K562 (cell line): ENCODE measurements around the gene LRMDA. TPM values are rescaled to one million over a fixed set of nuclear protein-coding genes. Genes with fewer than 3 reads are reported as not detected.

Source experiments
- ATAC-seq: fragments of 200-7000 bp; cut with Tn5 transposase; 3 replicates; pipeline ENCODE4 v1.9.1; 2020; ENCODE audit warnings: moderate library complexity
- BruUV-seq: library from RNA; stranded (reverse); fragments of 400-500 nt; replicated peaks from 2 replicates; lab custom pipeline; 2021; lab: Mats Ljungman, UMichigan
- CTCF ChIA-PET: fragments of 300-600 bp; formaldehyde crosslinking; extraction: SDS; loops from one replicate; lab custom pipeline; 2021; ENCODE audit warnings: low intra/inter-chr PET ratio; lab: Yijun Ruan, JAX
- POLR2A ChIA-PET: fragments of 300-600, 350-650 bp; sonication (Branson Sonifier 250); formaldehyde crosslinking; extraction: SDS; loops from one replicate; lab custom pipeline; 2021; ENCODE audit warnings: antibody characterized with exemption, inconsistent platforms; lab: Yijun Ruan, JAX
- DNase-seq, 4 experiments: peaks; one replicate each; pipeline versions ENCODE4 v3.0.0 to v3.0.0-alpha.2; 2011 to 2018; ENCODE audit warnings: low spot score in 3 of 4, mixed read lengths in 3 of 4; ENCODE audit errors: extremely low read depth in 1 of 4
- FAIRE-seq: peaks from 2 replicates; lab custom pipeline; 2011; peaks lifted over from hg19 to GRCh38; lab: Jason Lieb, UNC
- H2AFZ ChIP-seq: 2 replicates; pipeline ENCODE4 v1.6.0; 2011; ENCODE audit warnings: low read depth, low read length, control low read depth, inconsistent platforms
- H3K27ac ChIP-seq: fragments of 200-600 bp; 3 replicates; pipeline ENCODE4 v1.8.0; 2011; ENCODE audit warnings: low read depth, mild to moderate bottlenecking, control low read depth, inconsistent platforms, low read length, moderate library complexity, mixed read lengths; ENCODE audit errors: extremely low read depth
- H3K27me3 ChIP-seq, 2 experiments: fragments of 300-600 bp in 1 of 2; 2 replicates in 1 of 2; 3 replicates in 1 of 2; pipeline versions ENCODE4 v1.6.0 to v1.8.0; 2011; ENCODE audit warnings: inconsistent platforms in 2 of 2, low read length in 2 of 2, mild to moderate bottlenecking in 1 of 2, mixed read lengths in 1 of 2, moderate library complexity in 1 of 2; ENCODE audit not compliant: control insufficient read depth in 2 of 2, insufficient read depth in 2 of 2
- H3K36me3 ChIP-seq: fragments of 300-600 bp; 3 replicates; pipeline ENCODE4 v1.8.0; 2011; ENCODE audit warnings: mild to moderate bottlenecking, low read length, inconsistent platforms; ENCODE audit not compliant: control insufficient read depth, insufficient read depth
- H3K4me1 ChIP-seq, 2 experiments: fragments of 200-600 bp in 1 of 2; replicated peaks in 1 of 2; 2 replicates in 1 of 2; 3 replicates in 1 of 2; pipeline versions ENCODE4 v1.5.1 to v1.8.0; 2011; ENCODE audit warnings: inconsistent platforms in 2 of 2, low read length in 2 of 2, mild to moderate bottlenecking in 1 of 2, mixed read lengths in 1 of 2, moderate library complexity in 1 of 2; ENCODE audit not compliant: control insufficient read depth in 2 of 2, insufficient read depth in 2 of 2
- H3K4me2 ChIP-seq: 2 replicates; pipeline ENCODE4 v1.6.1; 2011; ENCODE audit warnings: low read length, control low read depth, inconsistent platforms, mixed read lengths; ENCODE audit not compliant: insufficient read depth
- H3K4me3 ChIP-seq: fragments of 200-600 bp; sonication (generic), shearing (Covaris generic); 2 replicates; pipeline ENCODE4 v1.5.1; 2016; ENCODE audit warnings: control low read depth, inconsistent platforms
- H3K79me2 ChIP-seq: fragments of 200-600 bp; 3 replicates; pipeline ENCODE4 v1.8.0; 2011; ENCODE audit warnings: low read length, inconsistent platforms; ENCODE audit not compliant: control insufficient read depth, insufficient read depth
- H3K9ac ChIP-seq, 2 experiments: 2 replicates each; pipeline versions ENCODE4 v1.6.0 to v1.6.1; 2011; ENCODE audit warnings: low read depth in 2 of 2, low read length in 2 of 2, control low read depth in 1 of 2, inconsistent platforms in 1 of 2, mild to moderate bottlenecking in 1 of 2, mixed read lengths in 1 of 2; ENCODE audit not compliant: insufficient read depth in 1 of 2
- H3K9me1 ChIP-seq: one replicate; pipeline ENCODE4 v1.6.0; 2011; ENCODE audit warnings: inconsistent platforms, mild to moderate bottlenecking, low read length, moderate library complexity; ENCODE audit not compliant: control insufficient read depth, insufficient read depth
- H3K9me3 ChIP-seq: replicated peaks from 2 replicates; pipeline ENCODE4 v1.5.1; 2011; ENCODE audit warnings: low read depth, low read length, inconsistent platforms; ENCODE audit not compliant: control insufficient read depth, insufficient read depth
- H4K20me1 ChIP-seq: replicated peaks from 2 replicates; pipeline ENCODE4 v1.6.1; 2011; ENCODE audit warnings: low read length, inconsistent platforms, mixed read lengths; ENCODE audit not compliant: control insufficient read depth, insufficient read depth
- ZNF140 ChIP-seq: fragments of 250-450 bp; sonication (Bioruptor Pico); IDR thresholded peaks from 2 replicates; pipeline ENCODE4 v1.8.0; 2021; ENCODE audit warnings: moderate library complexity, mild to moderate bottlenecking, inconsistent platforms
- WGBS: fragments of 100-300 bp; shearing (Covaris generic); methylation state at CpG from one replicate; pipeline ENCODE4 v1.1.6; 2016; ENCODE audit warnings: low coverage, mixed read lengths; ENCODE audit not compliant: insufficient coverage; ENCODE audit errors: missing lambda C conversion rate; 5-methylcytosine and 5-hydroxymethylcytosine counted together
- in situ Hi-C: fragments of 300-500 bp; cut with MboI; formaldehyde crosslinking; loops from 4 replicates; pipeline ENCODE4 v1.15.0; 2018; ENCODE audit warnings: inconsistent platforms, mixed read lengths
- intact Hi-C: fragments of 100-400 bp; cut with micrococcal nuclease; formaldehyde crosslinking; loops from 2 replicates; pipeline ENCODE4 v1.14.2; 2022
- polyA plus RNA-seq, 8 experiments: library from polyadenylated mRNA; depleted of rRNA in 4 of 8; stranded (reverse) in 5 of 8; unstranded in 3 of 8; fragments of >200 nt; fragmentation: Nextera tagmentation in 2 of 8; fragmentation: Illumina TruSeq in 1 of 8; extraction: Ambion mirVana in 2 of 8; extraction: Trizol in 1 of 8; gene quantifications; 2 replicates each; pipeline versions ENCODE4 v1.2.1 to v1.2.3, GENCODE V29; 2011 to 2014; ENCODE audit warnings: inconsistent platforms in 1 of 8, missing spikeins in 1 of 8
- total RNA-seq, 7 experiments: library from RNA; depleted of rRNA in 6 of 7; stranded (reverse); fragments of >200 nt in 6 of 7; fragmentation: Illumina TruSeq in 2 of 7; extraction: Trizol in 2 of 7; gene quantifications; 2 replicates each; pipeline versions ENCODE4 v1.2.1 to v1.2.3, GENCODE V29; 2011 to 2021; ENCODE audit warnings: low replicate concordance in 1 of 7
- TF ChIP-seq, protein P1 (sequence below): sonication (generic); formaldehyde crosslinking; IDR thresholded peaks from 2 replicates; pipeline ENCODE4 v1.5.0; 2020; ENCODE audit warnings: missing genetic modification reagents
- TF ChIP-seq, protein P2 (sequence below): fragments of 450-650 bp; IDR thresholded peaks from 2 replicates; pipeline ENCODE4 v1.6.1; 2017; ENCODE audit warnings: antibody characterized with exemption

The LRMDA gene
- total and polyA plus RNA-seq, 9 of the 15 experiments (the other 6 are each of a cell fraction or from before 2014, with no cell fraction given): 0.25 TPM; not detected in 8

DNA sequence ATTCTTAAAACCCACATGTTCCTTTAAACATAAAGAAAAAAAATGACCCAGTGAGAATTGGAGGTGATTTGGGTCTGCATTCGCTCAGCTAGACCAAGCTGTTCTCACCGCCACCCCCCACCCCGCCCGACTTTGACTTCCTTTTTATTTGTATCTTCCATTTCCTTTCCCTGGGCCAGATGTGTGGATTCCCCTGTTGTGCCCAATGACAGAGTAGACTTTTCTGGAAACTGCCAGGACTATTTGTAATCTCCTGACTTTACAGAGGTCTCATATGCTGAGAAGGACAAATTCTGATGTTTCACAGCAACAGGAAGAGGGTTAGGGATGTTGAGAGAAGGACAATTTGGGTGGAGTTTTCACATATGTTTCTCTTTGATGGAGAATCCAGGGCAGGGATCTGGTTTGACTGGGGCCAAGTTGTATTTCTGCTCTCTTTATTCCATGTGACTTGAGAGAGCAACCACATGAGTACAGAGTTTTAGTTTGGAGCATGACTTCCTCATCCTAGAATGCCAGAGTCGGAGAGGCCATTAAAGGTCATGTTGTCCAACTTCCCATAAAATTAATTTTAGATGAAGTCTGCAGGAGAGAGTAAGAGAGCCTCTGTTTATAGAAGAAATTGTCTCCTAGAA lies 1023.2 kb downstream of the LRMDA start:
- Histone ChIP-seq H2AFZ (no peak overlapping the region), H4K20me1 (no peaks in the 10 kb centered on the region), H3K4me1 (no peaks in the 10 kb centered on the region), H3K4me2 (no peak overlapping the region), H3K27ac (no peak overlapping the region), H3K27me3 (no peaks in the 10 kb centered on the region), H3K9me1 (no peaks in the 10 kb centered on the region), H3K4me3 (no peak overlapping the region), H3K9me3 (no peaks in the 10 kb centered on the region), H3K9ac (no peak overlapping the region), H3K79me2 (no peaks in the 10 kb centered on the region), H3K36me3 (no peaks in the 10 kb centered on the region)
- intact Hi-C loops: no loop called here
- ChIA-PET CTCF (no interaction called here), POLR2A (no interaction called here)
- ATAC-seq (no peak), DNase-seq (no peak), FAIRE-seq (no peak)
- BruUV-seq: no TSS peak
- WGBS: 0% methylated on average over 5 of the region's 5 CpGs
- in situ Hi-C loops: no loop called here
- no peak for TF ChIP-seq ZNF140 (CRISPR knock-in tag)

DNA sequence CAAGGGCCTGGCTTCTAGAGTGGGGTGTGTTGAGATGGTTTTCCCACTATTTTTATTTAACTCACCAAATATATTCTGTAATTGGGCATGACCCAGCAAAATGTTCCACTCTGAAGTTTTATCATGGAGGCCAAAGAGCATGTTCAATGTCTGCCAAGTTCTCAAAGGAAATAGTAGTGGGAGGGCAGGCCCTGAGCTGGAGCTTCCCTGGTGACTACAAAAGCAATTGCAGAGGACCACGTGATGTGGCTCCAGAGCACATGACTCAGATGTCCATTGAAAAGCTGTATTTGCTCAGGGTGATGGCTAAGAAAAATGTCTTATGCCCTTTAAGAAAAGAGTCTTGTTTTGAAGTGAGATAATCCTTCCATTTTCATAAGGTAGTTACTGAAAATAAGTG lies 1024.8 kb downstream of the LRMDA start:
- ATAC-seq (no peak), FAIRE-seq (no peak), DNase-seq (no peak)
- Histone ChIP-seq H3K79me2 (no peaks in the 10 kb centered on the region), H3K9me1 (no peaks in the 10 kb centered on the region), H3K9ac (no peak overlapping the region), H3K4me2 (no peak overlapping the region), H3K9me3 (no peaks in the 10 kb centered on the region), H3K4me1 (no peaks in the 10 kb centered on the region), H4K20me1 (no peaks in the 10 kb centered on the region), H2AFZ (no peak overlapping the region), H3K4me3 (no peak overlapping the region), H3K27ac (no peak overlapping the region), H3K27me3 (no peaks in the 10 kb centered on the region), H3K36me3 (no peaks in the 10 kb centered on the region)
- in situ Hi-C loops (no loop called here), intact Hi-C loops (no loop called here)
- no TSS peak for BruUV-seq
- WGBS: 0% methylated on average over 1 of the region's 1 CpG
- POLR2A ChIA-PET: no interaction called here
- CTCF ChIA-PET: no interaction called here
- TF ChIP-seq, protein P1, sequence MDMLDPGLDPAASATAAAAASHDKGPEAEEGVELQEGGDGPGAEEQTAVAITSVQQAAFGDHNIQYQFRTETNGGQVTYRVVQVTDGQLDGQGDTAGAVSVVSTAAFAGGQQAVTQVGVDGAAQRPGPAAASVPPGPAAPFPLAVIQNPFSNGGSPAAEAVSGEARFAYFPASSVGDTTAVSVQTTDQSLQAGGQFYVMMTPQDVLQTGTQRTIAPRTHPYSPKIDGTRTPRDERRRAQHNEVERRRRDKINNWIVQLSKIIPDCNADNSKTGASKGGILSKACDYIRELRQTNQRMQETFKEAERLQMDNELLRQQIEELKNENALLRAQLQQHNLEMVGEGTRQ (CRISPR knock-in tag): 0 out of 2 replicates have a peak, but pooled peaks have one; percentile 24
- TF ChIP-seq, protein P2, sequence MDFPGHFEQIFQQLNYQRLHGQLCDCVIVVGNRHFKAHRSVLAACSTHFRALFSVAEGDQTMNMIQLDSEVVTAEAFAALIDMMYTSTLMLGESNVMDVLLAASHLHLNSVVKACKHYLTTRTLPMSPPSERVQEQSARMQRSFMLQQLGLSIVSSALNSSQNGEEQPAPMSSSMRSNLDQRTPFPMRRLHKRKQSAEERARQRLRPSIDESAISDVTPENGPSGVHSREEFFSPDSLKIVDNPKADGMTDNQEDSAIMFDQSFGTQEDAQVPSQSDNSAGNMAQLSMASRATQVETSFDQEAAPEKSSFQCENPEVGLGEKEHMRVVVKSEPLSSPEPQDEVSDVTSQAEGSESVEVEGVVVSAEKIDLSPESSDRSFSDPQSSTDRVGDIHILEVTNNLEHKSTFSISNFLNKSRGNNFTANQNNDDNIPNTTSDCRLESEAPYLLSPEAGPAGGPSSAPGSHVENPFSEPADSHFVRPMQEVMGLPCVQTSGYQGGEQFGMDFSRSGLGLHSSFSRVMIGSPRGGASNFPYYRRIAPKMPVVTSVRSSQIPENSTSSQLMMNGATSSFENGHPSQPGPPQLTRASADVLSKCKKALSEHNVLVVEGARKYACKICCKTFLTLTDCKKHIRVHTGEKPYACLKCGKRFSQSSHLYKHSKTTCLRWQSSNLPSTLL: no peak
